HG03159 (cell line): Measurements from ENCODE around the gene SLC9A7.

Source experiments
- ATAC-seq: cut with Tn5 transposase; IDR thresholded peaks from one replicate; pipeline ENCODE4 v1.9.1; 2021; ENCODE audit warnings: mild to moderate bottlenecking, moderate library complexity; ENCODE audit not compliant: unreplicated experiment

SLC9A7 gene

DNA sequence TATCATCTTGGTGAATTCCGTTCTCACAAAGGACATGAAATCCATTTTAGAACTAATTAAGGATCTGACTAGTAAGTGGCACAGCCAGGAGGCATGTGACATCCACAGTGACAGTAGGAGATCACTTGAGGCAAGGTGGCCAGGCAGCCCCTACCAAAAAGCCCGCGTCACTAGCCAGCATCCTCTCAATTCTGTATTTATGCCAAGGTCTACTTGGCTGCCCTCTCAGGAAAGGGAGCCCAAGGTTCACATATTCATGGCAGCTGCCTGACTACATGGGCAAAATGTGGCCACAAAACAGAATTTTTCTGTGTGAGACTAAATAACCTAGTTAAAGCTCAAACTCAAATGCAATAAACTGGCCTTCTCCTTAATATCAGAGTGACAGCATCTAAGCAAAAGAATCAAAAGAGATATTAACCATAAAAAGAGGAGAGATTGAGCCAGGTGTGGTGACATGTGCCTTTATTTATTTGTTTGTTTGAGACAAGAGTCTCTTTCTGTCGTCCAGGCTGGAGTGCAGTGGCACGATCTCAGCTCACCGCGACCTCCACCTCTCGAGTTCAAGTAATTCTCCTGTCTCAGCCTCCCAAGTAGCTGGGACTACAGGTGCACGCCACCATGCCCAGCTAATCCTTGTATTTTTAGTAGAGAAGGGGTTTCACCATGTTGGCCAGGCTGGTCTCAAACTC lies 51.5 kb downstream of the SLC9A7 start:
- no peak for ATAC-seq

DNA sequence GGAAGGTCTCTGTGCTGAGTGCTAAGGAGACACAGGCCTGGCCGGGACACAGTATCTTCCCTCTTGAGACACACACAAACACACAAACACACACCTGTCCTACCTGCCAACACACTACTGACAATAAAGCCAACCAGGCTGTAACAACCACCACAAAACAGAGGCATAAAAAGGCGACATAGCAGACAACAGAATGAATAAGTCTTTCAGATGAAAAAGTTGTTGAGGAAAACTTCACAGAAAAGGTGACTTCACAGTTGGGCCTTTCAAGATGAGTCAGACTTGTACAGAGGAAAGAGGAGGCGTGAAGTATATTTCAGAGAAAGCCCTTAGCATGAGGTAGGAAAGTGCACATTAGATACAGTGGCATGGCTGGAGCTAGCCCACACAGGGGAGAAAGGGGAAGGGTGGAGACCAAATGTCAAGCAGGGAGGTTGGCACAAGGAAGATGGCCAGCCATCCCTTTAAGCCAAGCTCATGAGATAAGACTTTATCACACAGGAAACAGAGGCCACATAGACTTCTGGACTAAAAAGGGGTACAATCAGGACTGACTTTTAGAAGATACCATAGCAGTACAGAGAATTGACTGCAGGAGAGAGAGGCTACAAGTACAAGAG lies 54.0 kb downstream of the SLC9A7 start:
- ATAC-seq, result peak; percentile 91

DNA sequence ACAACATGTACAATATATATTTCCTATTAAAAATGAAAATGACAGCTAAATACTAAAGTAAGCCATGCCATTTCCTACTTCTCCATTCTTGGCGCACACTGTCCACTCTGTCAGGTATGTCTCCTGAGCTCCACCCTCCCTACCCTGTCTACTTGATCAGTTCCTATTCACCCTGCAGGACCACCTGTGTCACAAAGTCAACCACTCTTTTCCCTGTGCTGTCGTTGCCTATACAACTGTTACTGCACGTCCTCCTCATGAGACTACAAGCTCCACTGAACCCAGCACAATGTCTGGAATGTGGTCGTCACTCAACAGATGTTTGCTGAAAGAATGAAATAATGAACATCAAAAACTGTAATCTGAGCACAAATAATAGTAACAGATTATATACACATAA lies 54.9 kb downstream of the SLC9A7 start:
- no peak for ATAC-seq

DNA sequence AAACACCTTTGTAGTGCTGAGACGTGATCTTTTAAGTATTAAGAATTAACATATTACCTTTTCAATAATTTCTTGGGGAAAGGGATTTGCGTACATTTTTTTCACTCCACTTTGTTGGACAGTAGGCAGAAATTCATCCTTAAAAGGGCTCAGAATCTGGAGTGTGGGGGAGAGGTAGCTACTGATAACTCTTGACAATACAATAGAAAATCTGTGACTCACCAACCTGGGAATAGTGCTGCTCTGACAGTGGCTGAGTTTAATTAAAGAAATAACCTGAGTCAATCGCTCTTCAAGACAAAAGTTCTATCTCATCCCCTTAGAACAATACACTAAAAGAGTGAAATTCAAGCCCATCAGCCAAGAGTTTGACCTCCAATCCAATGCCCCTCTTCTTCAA lies 60.2 kb downstream of the SLC9A7 start:
- no peak for ATAC-seq

DNA sequence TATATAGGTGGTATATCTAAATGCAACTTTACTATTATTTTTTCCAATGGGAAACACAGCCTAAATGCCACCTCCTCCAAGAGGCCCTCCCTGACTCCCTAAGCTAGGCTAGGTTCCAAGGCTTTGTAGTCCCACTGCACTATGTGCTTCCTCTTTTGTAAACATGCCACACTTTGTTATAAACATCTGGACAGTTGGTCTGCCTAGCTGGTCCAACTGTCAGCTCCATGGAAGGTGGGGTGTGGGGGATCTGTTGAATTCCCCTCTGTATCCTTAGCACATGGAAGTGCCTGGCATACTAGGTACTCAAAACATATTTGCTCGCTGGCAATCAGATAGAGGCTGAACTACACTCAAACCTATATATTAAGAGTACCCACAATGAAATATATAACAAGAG lies 63.4 kb downstream of the SLC9A7 start:
- ATAC-seq, result no peak

DNA sequence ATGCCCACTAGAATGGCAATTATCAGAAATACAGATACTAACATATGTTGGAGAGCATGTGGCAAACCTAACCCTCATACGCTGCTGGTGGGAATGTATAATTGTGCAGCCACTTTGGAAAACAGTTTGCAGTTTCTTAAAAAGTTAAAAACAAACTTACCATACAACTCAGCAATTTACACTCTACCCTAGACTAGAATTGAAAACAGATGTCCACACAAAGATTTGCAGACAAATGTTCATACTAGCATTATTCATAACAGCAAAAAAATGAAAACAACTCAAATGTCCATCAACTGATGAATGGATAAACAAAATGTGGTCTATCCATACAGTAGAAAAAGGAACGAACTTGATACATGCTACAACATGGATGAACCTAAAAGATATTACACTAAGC lies 64.4 kb downstream of the SLC9A7 start:
- ATAC-seq, result no peak

DNA sequence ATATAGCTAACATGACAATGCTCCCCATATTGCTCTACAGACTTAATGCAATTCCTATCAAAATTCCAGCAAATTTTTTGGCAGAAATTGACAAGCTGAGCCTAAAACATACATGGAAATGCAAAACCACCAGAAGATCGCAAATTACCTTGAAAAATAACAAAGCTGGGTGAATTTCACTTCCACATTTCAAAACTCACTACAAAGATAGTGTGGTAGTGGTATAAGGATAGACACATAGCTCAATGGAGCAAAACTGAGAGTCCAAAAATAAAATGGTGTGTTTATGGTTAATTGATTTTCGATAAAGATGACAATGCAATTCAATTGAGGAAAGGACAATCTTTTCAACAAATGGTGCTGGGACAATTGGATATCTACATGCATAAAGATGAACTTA lies 65.8 kb downstream of the SLC9A7 start:
- ATAC-seq, result no peak

DNA sequence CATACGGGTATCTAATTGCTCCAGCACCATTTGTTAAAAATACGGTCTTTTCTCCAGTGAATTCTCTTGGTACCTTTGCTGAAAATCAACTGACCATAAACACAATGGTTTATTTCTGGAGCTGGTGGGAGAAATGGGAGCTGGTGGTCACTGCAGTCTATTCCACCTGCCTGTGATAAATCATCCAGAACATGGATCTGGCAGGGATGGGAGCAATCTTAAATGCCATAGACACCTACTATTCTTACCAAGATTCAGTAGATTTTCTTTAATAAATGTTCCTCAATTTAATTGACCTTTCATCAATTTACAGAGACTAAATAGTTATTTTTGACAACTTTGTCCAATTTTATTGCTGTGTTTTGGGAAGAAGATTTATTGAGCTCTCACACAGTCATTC lies 68.1 kb downstream of the SLC9A7 start:
- ATAC-seq, result no peak

DNA sequence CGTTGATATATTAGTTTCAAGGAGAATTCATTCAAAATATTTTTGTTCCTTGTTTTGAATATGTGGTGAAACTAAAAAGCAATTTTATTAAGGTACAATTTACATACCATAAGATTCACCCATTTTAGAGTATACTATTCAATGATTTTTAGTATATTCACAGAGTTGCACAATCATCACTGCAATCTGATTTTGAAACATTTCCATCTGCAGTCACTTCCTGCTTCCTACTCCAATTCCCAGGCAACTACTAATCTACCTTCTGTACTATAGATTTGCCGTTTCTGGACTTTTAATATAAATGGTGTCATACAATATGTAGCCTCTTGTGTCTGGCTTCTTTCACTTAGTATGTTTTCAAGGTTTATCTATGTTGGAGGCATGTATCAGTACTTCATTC lies 71.3 kb downstream of the SLC9A7 start:
- no peak for ATAC-seq

DNA sequence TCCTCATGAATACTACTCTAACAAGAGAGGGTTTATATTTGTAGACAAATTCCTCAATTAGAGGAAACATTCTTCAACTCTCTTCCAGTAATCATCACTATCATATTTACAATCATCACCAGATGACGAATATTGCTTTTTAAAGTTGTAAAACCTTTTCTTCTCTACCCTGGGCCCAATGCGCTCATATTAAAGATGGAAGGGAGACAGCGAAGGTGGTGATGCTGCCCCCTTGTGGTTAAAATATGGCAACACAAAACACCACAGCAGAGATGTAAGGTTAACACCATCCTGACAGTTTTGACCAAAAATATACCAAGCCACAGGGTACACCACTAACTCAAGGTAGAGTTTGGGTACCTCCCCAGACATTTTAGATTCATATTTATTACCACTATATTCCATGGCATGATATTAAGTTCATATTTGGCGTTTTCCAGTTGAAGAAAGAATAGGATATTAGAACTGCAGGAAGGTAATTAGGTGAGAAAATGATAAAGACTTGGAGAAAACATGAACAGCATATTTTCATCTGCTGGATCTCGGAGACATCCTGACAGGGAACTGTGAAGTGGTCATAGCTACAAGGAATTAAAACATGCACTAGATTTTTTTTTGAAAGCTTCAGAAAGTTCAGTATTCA lies 72.8 kb downstream of the SLC9A7 start:
- ATAC-seq, result peak; percentile 61

DNA sequence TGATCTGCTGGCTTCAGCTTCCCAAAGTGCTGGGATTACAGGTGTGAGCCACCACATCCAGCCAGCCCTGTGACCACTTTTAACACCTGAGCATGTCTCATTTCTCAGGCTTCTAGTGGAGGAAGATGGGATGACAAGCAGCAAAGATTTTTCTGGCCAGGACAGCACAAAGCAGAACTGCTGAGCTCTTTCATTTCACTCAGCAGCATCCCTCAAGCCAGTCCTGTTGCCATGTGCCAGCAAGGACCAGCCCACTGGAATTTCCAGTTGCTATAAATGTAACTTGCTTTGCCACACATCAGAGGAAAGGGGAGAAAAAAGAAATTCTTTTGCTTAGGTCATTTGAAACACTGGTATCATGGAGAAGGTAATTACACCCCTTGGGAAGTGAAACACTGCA lies 75.9 kb downstream of the SLC9A7 start:
- ATAC-seq, result no peak

DNA sequence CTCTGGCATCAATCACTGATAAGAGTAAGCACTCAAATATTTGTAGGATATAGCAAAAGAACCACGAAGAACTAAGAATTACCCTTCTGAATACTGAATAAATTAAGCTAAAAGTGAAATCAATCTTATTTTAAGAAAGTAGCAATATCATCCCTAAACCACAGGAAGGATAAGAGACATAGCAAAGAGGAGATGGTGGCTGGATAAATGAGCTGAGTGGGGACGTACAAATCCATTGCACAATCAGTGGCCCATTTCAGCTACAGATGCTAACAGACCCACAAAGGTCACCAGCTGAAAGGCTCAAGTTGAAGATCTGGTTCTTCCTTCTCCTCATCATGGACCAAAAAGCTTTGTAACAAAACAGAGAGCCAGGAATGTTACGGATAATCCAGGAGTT lies 77.1 kb downstream of the SLC9A7 start:
- no peak for ATAC-seq

DNA sequence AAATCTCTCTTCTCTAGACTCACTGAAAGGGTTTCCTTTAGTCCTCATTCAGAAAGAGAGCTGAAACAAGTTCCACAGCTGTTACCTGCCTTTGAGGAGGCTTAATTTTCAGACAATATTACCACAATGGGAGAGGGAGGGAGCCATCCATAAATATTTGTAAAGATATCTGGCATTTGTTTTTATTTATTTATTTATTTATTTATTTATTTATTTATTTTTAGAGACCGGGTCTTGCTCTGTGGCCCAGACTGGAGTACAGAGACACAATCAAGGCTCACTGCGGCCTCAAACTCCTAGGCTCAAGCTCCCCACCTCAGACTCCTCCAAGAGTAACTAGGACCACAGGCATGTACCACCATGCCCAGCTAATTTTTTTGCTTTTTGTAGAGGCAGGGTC lies 80.7 kb downstream of the SLC9A7 start:
- no peak for ATAC-seq

DNA sequence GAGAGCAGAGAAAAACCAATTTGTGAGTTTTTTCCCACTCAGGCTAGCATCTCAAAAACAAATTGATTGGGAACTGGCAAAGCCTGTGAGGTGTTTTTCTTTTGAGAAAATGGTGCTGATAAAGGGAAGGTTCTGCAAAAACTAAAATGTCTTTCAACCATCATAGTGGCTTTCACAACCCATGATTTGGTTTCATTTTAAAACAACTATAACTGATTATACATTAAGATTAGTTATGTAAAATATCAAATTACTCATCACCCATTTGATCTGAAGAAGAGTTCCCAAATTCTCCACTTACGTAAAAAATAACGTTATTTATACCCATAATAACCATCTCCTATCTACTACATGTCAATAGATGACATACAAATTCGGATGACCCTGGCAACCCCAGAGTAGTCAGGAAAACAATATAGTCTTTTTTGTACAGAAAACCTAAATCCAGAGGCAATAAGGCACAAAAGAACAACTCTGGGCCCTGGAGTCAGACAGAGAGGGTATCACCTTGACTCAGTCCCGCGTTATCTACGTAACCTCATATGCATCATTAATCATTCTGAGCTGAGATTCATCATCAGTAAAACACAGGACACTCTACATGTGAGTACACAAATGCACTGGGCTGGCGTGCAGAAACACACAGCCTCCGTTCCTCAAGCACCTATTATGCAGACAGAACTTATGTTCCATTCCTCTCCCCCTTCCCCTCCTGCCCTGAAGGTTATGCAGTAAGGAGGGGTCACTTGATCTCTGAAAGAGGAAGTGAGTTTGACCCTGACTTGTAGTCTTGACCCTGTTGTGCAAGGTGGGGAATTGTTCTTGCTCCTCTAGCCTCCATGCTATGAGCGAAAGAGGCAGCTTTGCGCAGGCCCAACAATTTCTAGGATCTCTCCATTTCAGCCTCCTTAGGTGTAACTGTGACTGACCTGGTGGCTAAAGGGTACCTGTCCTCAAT lies 82.2 kb downstream of the SLC9A7 start:
- no peak for ATAC-seq

DNA sequence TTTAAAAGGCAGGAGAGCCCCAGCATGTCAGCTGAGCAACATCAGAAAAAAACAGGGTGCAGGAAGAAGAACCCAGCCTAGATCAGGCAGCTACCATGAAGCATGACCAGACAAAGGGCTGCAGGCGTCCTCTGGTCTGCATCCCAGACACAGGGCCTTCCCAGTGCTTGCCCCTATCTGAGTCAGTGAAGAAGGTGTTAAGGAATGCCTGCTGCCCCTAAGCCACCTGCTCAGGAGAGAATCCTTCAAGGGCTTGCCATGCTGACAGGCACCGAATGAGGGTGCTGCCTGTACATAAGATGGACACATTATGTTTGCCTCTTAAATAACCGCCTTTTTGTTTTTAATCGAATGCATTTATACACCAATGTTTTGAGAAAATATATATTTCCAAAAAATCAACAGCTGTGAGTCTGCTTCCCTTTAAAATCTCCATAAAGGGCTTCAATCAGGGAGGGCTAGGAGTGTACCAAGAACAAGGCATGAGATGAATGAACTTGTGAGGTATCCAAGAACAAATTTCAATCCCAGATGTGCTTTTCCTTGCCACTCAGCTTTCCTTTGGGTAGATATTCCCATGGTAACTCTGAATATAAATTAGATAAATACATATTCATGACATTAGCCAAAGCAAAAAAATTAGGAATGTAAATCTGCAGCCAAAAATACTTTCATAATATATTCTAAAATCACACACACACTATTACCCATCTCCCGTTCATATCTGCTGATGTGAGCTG lies 85.1 kb downstream of the SLC9A7 start:
- ATAC-seq, result no peak

DNA sequence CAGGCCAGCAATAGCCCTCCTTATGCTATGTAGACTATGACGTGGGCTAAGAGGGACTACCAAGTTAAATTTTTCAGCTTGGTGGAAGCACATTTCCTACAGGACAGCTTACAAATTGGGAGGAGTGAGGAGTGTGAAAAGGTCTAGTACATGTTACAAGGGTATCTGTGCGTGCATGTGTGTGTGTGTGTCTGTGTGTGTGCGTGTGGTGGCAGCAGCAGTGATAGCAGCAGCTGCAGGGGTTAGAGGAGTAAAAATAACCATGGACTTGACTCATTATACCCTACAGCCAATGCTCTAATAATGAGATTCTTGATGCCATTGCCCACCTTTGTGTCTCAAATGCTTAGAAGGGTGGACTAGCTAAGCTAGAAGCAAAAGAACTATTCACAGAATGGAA lies 88.6 kb downstream of the SLC9A7 start:
- no peak for ATAC-seq

DNA sequence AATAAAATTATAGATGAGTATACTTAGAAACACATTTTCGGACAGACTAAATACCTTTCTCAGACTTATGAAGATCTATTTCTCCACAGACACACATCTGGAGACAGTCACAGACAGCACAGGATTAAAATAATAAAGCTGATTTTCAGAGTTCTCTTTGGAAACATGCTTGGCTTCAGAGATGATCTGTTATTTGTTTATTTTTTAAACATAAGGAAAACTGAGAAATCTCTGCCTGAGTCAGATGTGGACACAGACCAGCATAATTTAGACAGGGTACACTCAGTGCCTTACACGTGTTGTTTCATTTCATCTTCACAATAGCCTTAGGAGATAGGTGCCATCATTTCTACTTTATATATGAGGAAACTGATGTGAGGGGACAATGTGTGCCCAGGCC lies 92.1 kb downstream of the SLC9A7 start:
- ATAC-seq, result no peak

DNA sequence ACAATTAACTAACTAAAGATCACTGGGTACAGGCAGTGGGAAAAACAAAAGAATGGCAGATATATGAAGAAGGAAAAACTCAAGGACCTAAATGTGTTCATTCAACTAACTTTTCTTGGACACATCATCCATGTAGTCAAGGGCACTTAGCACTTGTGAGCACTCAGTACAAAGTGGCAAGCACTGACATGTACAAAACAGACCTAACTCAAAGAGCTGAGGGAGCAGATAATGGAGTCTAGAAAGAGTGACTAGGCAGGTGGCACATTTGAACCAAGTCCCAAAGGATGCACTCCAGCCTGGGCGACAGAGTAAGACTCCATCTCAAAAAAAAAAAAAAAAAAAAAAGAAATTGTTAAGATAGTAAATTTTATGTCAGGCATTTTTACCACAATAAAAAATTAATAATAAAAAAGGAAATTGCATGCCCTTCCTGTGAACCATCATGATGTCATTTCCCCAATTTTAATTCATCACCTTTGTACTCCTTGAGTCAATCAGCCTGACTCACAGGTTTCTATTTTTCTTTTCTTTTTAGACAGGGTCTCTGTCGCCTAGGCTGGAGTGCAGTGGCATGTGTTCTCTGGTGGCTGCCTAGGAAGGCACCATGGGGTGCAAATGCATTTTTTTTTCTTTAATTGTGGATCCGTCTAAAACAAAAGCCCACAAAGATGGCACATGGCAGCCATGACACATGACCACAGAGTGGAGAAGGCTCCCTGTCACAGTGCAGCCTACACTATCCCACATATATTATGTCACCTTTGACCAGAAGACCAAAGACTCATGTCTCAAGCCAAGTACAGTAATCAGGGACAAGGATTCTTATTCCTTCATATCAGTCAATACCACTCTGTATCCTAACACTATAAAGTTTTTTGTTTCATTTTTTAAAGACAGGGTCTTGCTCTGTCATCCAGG lies 93.4 kb downstream of the SLC9A7 start:
- no peak for ATAC-seq

DNA sequence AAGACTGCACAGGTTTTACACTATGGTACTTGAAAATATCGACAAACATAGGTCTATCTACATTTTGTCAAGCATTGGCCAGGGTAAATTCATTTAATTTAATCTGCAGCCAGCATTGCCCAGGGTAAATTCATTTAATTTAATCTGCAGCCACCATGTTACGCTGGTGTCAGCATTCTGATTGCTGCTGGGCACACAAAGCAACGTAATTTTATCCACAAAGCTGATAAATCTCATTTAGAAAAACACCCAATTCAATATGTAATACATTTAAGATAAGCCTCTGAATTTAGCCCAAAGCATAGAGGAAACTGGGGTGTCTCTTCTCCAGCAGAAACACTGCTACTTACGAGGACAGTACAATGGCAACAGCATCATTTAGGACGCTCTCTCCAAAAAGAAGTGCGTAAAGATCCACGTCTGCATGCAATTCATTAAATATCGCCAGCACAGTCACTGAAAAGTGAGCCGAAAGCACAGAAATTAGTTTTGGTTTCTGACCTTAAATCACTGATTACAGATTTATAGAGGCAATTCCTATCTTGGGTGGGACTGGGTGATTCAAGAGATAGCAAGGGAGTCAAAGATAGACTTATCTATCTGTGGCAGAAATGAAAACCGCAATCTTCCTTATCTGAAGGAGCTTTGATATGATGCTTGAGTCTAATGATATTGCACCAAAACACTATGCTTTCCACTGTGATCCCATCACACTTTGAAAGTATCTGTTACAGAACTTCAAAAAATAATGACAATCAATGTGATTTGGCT lies 96.5 kb downstream of the SLC9A7 start:
- ATAC-seq, result no peak
